AG09319 (cell line): ENCODE measurements around the gene EEFSEC.

Experiments used
- DNase-seq: peaks from one replicate; pipeline ENCODE4 v3.0.0-alpha.2; 2010; ENCODE audit warnings: low read depth; ENCODE audit errors: extremely low read depth
- CTCF ChIP-seq: IDR thresholded peaks from 2 replicates; pipeline ENCODE4 v1.5.1; 2011; ENCODE audit warnings: low read depth, mild to moderate bottlenecking, inconsistent platforms, low read length, moderate library complexity

The EEFSEC gene

DNA sequence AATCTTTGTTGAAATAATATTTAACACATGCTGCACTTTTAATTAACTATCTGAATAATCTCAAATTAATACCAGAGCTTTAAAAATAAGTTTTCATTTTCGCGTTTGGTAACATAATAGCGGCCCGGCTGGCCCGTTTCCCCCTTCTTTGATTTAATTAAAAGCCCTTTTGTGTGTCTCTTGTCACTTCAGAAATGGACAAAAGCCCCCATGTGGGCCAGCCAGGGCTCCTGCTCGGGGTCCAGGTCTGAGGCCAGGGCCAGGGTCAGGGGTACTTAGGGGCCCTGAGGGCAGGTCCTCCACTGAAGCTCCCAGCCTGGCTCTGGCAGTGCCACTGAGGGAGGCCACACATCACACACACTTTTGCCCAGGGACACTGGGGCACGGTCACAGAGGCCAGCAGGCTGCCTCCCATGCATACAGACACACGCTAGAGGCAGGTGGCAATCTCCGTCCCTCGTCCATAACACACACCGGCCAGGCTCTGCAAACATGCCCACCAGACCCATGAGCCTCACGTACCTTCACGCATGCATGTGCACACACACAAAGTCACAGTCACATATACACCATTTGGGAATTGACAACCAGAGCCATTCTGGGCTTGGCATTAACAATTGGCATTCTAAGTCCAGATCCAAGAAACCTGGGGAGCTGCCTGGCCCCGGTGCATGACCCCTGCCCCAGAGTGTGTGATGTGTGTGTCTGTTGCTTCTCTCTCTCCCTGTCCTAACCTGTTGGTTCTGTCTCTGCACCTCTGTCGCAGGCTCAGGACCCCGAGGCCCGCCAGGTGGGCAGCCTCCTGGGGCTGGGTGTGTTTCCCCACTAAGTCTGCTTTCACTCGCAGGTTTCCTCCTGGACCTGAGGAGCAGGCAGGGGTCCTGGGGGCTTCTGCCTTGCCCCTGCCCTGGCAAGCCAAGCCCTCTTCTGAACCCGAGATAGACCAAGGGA, 274.9 kb downstream of the EEFSEC start:
- no peak for TF ChIP-seq CTCF

GRCh38 chr3:128429275-128429674, 276.0 kb downstream of the EEFSEC start:
- no peak for DNase-seq
- no peak for TF ChIP-seq CTCF

More for the DNA sequence above, 274.9 kb downstream of the EEFSEC start:
- no peak for DNase-seq

DNA sequence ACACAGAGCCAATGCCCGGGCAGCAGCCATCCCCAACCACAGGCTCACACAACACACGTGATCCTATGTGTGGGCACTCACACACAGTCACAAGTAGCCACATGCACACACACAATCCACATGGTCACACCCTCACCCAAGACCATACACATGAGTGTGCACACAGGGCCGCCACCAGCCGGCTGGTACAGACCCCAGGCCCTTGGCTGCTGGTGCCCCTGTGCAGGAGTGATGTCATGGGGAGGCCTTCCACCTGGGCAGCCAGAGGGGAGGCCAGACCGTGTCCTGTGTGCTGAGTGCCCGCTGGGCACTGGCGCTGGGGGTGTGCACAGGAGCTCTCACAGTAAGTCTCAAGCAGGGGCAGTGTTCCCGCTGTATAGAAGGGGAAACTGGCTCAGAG, 276.5 kb downstream of the EEFSEC start:
- TF ChIP-seq CTCF, result no peak
- no peak for DNase-seq

- DNase-seq, result no peak
- no peak for TF ChIP-seq CTCF
Measured at GRCh38 chr3:128430301-128430700, 277.0 kb downstream of the EEFSEC start.

DNA sequence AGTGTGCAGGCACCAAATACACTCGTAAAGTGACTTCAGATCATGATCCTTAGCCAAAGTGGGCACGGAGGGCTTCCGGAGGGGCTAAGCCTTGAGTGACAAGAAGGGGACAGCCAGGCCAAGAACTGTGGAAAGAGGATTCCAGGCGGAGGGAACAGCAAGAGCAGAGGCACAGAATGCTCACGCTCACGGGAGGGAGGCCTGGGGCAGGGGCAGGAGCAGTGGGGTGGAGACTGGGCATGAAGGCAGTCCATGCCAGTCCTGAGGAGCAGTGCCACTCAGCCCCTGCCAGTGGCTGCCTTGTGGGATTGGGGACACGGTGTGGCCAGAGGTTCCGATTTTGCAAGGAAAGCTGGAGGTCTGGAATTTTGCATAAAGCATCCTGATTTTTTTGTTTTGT, 277.4 kb downstream of the EEFSEC start:
- no peak for DNase-seq

GRCh38 chr3:128431803-128432300, 278.6 kb downstream of the EEFSEC start:
- no peak for TF ChIP-seq CTCF
- DNase-seq, result no peak

More for the DNA sequence above, 277.4 kb downstream of the EEFSEC start:
- TF ChIP-seq CTCF, result no peak

GRCh38 chr3:128432301-128432970, 279.2 kb downstream of the EEFSEC start:
- DNase-seq, result no peak
- no peak for TF ChIP-seq CTCF
